HG03575 (cell line): Measurements from ENCODE around the gene GALNT11.
A peak's percentile ranks its signal among the peaks of the same experiment; 100 is the strongest.
"Not testable (repeated sequence)": the region's sequence is repeated elsewhere in the genome, so short reads cannot be mapped to it uniquely, and the experiment has no call there.

Source experiments
- ATAC-seq: cut with Tn5 transposase; IDR thresholded peaks from one replicate; pipeline ENCODE4 v1.9.1; 2021; ENCODE audit not compliant: unreplicated experiment, insufficient number of reproducible peaks, low FRiP score; ENCODE audit errors: extremely low read depth

The GALNT11 gene

DNA sequence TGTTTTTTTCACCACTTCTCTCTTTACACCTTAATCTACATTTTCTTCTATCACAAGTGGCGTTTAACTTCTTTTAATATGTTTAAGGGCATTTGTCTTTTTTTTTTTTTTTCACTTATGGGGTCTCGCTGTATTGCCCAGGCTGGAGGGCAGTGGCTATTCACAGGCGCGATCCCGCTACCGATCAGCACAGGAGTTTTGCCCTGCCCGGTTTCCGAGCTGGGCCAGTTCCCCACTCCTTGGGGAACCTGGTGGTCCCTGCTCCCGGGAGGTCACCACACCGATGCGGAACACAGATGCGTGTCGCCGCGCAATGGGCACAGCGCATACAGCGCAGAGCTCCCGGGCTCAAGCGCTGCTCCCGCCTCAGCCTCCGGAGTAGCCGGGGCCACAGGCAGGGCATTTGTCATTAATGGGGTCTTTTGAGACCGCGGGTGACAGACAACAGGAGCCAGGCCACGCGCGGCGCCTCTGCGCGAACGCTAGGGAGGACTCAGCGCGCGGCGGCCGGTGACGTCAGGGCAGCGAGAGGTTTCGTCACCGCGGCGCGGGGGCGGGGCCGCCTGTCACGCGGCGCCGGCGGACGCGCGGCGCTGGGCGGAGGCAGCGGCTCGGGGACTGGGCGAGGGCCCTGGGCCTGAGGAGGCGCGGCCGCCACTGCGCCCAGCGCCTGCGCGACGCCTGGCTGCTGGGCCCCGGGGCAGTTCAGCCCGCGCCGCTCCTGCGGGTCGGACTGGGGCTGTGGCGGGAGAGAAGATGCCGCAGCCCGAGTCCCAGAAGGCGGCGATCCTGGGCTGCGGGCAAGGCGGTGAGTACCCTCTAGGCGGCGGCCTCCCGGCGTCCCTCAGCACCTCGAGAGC, at the start of gene GALNT11:
Gene GALNT11, plus strand, starts transcription at position 598 of the 860 bp plus-strand sequence. CDS start 68,554 bp downstream, outside the sequence.
- ATAC-seq, result peak; percentile 54

GRCh38 chr7:151978616-151979015, 46.9 kb upstream of the GALNT11 start:
- no peak for ATAC-seq

DNA sequence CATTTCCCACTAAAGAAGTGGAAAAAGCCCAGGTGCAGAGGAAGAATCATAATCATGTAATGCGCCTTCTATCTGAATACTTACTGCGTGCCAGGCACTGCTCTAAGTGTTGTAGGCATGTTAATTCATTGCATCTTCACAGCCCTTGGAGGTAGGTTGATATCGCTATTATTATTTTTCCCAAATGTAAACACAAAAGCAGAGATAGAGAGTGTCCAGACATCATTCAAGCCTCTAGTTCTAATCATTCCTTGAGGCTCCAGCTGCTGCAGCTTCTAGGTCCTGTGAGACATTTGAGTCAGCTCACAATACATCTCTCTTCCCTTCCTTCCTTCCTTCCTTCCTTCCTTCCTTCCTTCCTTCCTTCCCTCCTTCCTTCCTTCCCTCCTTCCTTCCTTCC, 44.3 kb upstream of the GALNT11 start:
- no peak for ATAC-seq

- ATAC-seq, result no peak
Observed at GRCh38 chr7:151982806-151983205, 42.7 kb upstream of the GALNT11 start.

DNA sequence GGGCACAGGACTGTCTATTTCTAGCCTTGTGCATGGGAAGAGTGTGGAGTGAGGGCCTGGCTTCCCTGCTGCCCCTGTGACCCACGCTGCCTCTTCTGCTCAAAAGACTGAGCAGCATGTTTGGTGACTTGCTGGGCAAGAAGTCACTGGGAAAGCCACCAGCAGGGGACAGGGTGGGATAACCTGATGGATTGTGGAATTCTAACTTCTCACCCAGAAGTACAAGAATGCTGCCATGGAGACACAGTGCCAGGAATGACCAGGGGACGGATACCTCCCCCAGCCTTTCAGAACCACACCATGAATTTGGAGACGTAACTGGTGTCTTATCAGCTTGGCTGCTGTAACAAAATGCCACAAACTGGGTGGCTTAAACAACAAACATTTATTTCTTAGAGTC, 40.9 kb upstream of the GALNT11 start:
- no peak for ATAC-seq

- ATAC-seq, result no peak
Observed at GRCh38 chr7:151987748-151988529, 37.5 kb upstream of the GALNT11 start.

DNA sequence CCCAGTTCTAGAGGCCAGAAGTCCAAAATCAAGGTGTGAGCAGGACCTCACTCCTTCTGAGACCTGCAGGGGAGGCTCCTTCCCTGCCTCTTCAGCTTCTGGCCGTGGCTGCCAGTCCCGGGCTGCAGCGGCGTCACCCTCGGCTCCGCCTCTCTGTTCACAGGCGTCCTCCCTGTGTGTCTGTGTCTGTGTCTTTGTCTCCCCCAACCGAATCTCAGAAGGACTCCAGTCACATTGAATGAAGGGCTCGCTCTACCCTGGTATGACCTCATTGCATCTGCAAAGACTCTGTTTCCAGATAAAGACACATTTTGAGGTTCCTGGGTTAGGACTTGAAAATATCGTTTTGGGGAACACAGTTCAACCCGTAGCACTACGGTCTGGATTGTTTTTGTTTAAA, 33.1 kb upstream of the GALNT11 start:
- no peak for ATAC-seq

- ATAC-seq, result no peak
Observed at GRCh38 chr7:151993977-151994676, 31.3 kb upstream of the GALNT11 start.

- no peak for ATAC-seq
Observed at GRCh38 chr7:151999424-152000090, 25.9 kb upstream of the GALNT11 start.

DNA sequence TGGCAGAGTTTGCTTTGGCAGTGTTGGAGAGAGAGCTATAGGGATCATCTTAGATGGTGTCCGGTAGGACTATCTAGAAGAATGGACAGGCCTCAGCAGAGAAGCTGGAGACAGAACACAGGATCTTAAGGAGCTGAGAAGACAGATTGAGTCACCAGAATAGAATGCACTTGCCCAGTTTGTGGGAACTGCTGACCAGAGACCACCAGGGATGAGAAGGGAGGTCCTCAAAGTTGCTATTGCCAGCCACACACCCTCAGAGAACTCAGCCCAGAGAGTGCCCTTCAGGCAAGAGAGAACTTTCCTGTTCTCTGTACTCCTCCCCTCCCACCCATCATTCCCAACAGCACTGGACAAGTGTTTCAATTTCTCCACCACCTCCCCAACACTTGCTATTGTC, 25.3 kb upstream of the GALNT11 start:
- ATAC-seq, result no peak

GRCh38 chr7:152006336-152006735, 19.1 kb upstream of the GALNT11 start:
- ATAC-seq, result no peak

GRCh38 chr7:152011860-152012259, 13.6 kb upstream of the GALNT11 start:
- no peak for ATAC-seq

DNA sequence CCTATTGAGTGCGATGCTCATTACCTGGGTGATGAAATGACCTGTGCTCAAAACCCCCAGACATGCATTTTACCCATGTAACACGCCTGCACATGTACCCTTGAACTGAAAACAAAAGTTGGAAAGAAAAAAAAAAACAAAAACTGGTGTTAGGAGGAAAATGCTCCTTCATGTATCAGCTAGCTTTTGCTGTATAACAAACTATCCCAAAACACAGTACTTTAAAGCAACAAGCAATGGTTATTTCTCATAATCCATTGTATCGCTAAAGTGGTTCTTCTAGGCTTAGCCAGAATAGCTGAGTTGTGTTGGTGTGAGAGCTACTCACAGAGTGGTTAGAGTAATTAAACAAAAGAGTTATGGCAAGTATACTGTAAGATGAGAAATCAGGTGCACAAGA, 12.2 kb upstream of the GALNT11 start:
- ATAC-seq, result no peak

DNA sequence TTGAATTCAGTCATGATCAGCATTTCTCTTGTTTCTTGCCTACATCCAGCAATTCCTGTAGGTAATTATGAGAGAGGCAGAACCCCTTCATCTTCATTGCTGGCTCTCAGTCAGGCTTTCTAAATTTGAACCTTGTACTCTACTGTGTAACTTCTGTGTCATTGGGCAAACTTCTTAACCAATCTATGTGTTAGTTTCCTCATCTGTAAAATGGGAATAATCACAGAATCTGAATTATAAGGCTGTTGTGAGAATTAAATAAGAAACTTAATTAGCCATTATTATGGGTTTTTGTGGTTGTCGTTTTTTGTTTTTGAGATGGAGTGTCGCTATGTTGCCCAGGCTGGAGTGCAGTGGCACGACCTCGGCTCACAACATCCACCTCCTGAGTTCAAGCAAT, 11.5 kb upstream of the GALNT11 start:
- ATAC-seq, result no peak

DNA sequence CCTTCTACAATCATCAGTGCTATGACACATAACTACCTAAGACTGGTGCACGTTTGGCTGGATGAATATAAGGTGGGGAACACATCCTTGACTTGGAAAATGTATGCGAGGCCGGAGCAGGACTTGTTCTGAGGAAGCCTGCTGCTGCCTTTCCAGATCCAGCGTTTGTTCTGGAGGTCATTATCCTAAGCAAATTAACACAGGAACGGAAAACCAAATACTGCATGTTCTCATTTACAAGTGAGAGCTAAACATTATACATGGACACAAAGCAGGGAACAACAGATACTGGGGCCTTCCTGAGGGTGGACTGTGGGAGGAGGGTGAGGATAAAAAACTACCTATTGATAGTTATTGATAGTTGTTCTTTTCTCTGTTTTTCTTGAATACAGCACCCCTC, 10.8 kb upstream of the GALNT11 start:
- ATAC-seq, result no peak

- no peak for ATAC-seq
Observed at GRCh38 chr7:152015600-152015999, 9.9 kb upstream of the GALNT11 start.

DNA sequence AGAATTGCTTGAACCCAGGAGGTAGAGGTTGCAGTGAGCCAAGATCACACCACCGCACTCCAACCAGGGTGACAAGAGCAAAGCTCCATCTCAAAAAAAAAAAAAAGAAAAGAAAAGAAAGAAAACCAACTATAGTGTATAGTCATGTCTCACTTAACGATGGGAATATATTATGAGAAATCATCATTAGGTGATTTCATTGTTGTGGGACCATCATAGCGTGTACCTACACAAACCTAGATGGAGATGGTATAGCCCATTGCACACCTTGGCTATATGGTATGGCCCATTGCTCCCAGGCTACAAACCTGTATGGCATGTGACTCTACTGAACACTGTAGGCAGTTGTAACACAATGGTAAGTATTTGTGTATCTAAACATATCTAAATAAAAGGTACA, 8.5 kb upstream of the GALNT11 start:
- ATAC-seq, result no peak

- not testable (repeated sequence) for ATAC-seq
Observed at GRCh38 chr7:152017683-152018082, 7.8 kb upstream of the GALNT11 start.

- not testable (repeated sequence) for ATAC-seq
Observed at GRCh38 chr7:152021740-152022139, 3.7 kb upstream of the GALNT11 start.
